K562 (cell line): Measurements from ENCODE around the gene CHN2. TPM values are rescaled to one million over a fixed set of nuclear protein-coding genes. Genes with fewer than 3 reads are reported as not detected.

ENCODE experiments used
- ATAC-seq: fragments of 200-7000 bp; cut with Tn5 transposase; 3 replicates; pipeline ENCODE4 v1.9.1; 2020; ENCODE audit warnings: moderate library complexity
- BruUV-seq: library from RNA; stranded (reverse); fragments of 400-500 nt; replicated peaks from 2 replicates; lab custom pipeline; 2021; lab: Mats Ljungman, UMichigan
- CTCF ChIA-PET: fragments of 300-600 bp; formaldehyde crosslinking; extraction: SDS; loops from one replicate; lab custom pipeline; 2021; ENCODE audit warnings: low intra/inter-chr PET ratio; lab: Yijun Ruan, JAX
- POLR2A ChIA-PET: fragments of 300-600, 350-650 bp; sonication (Branson Sonifier 250); formaldehyde crosslinking; extraction: SDS; loops from one replicate; lab custom pipeline; 2021; ENCODE audit warnings: antibody characterized with exemption, inconsistent platforms; lab: Yijun Ruan, JAX
- DNase-seq, 4 experiments: peaks; one replicate each; pipeline versions ENCODE4 v3.0.0 to v3.0.0-alpha.2; 2011 to 2018; ENCODE audit warnings: low spot score in 3 of 4, mixed read lengths in 3 of 4; ENCODE audit errors: extremely low read depth in 1 of 4
- FAIRE-seq: peaks from 2 replicates; lab custom pipeline; 2011; peaks lifted over from hg19 to GRCh38; lab: Jason Lieb, UNC
- H2AFZ ChIP-seq: 2 replicates; pipeline ENCODE4 v1.6.0; 2011; ENCODE audit warnings: low read depth, low read length, control low read depth, inconsistent platforms
- H3K27ac ChIP-seq: fragments of 200-600 bp; 3 replicates; pipeline ENCODE4 v1.8.0; 2011; ENCODE audit warnings: low read depth, mild to moderate bottlenecking, control low read depth, inconsistent platforms, low read length, moderate library complexity, mixed read lengths; ENCODE audit errors: extremely low read depth
- H3K27me3 ChIP-seq, 2 experiments: fragments of 300-600 bp in 1 of 2; 2 replicates in 1 of 2; 3 replicates in 1 of 2; pipeline versions ENCODE4 v1.6.0 to v1.8.0; 2011; ENCODE audit warnings: inconsistent platforms in 2 of 2, low read length in 2 of 2, mild to moderate bottlenecking in 1 of 2, mixed read lengths in 1 of 2, moderate library complexity in 1 of 2; ENCODE audit not compliant: control insufficient read depth in 2 of 2, insufficient read depth in 2 of 2
- H3K36me3 ChIP-seq: fragments of 300-600 bp; 3 replicates; pipeline ENCODE4 v1.8.0; 2011; ENCODE audit warnings: mild to moderate bottlenecking, low read length, inconsistent platforms; ENCODE audit not compliant: control insufficient read depth, insufficient read depth
- H3K4me1 ChIP-seq, 2 experiments: fragments of 200-600 bp in 1 of 2; replicated peaks in 1 of 2; 2 replicates in 1 of 2; 3 replicates in 1 of 2; pipeline versions ENCODE4 v1.5.1 to v1.8.0; 2011; ENCODE audit warnings: inconsistent platforms in 2 of 2, low read length in 2 of 2, mild to moderate bottlenecking in 1 of 2, mixed read lengths in 1 of 2, moderate library complexity in 1 of 2; ENCODE audit not compliant: control insufficient read depth in 2 of 2, insufficient read depth in 2 of 2
- H3K4me2 ChIP-seq: 2 replicates; pipeline ENCODE4 v1.6.1; 2011; ENCODE audit warnings: low read length, control low read depth, inconsistent platforms, mixed read lengths; ENCODE audit not compliant: insufficient read depth
- H3K4me3 ChIP-seq: fragments of 200-600 bp; sonication (generic), shearing (Covaris generic); 2 replicates; pipeline ENCODE4 v1.5.1; 2016; ENCODE audit warnings: control low read depth, inconsistent platforms
- H3K79me2 ChIP-seq: fragments of 200-600 bp; 3 replicates; pipeline ENCODE4 v1.8.0; 2011; ENCODE audit warnings: low read length, inconsistent platforms; ENCODE audit not compliant: control insufficient read depth, insufficient read depth
- H3K9ac ChIP-seq, 2 experiments: 2 replicates each; pipeline versions ENCODE4 v1.6.0 to v1.6.1; 2011; ENCODE audit warnings: low read depth in 2 of 2, low read length in 2 of 2, control low read depth in 1 of 2, inconsistent platforms in 1 of 2, mild to moderate bottlenecking in 1 of 2, mixed read lengths in 1 of 2; ENCODE audit not compliant: insufficient read depth in 1 of 2
- H3K9me1 ChIP-seq: one replicate; pipeline ENCODE4 v1.6.0; 2011; ENCODE audit warnings: inconsistent platforms, mild to moderate bottlenecking, low read length, moderate library complexity; ENCODE audit not compliant: control insufficient read depth, insufficient read depth
- H3K9me3 ChIP-seq: replicated peaks from 2 replicates; pipeline ENCODE4 v1.5.1; 2011; ENCODE audit warnings: low read depth, low read length, inconsistent platforms; ENCODE audit not compliant: control insufficient read depth, insufficient read depth
- H4K20me1 ChIP-seq: replicated peaks from 2 replicates; pipeline ENCODE4 v1.6.1; 2011; ENCODE audit warnings: low read length, inconsistent platforms, mixed read lengths; ENCODE audit not compliant: control insufficient read depth, insufficient read depth
- FOXA1 ChIP-seq: fragments of 450-650 bp; IDR thresholded peaks from 2 replicates; pipeline ENCODE4 v1.6.1; 2016; ENCODE audit warnings: mild to moderate bottlenecking, borderline replicate concordance
- HDAC1 ChIP-seq, 2 experiments: fragments of 450-650 bp; IDR thresholded peaks; 2 replicates each; pipeline ENCODE4 v1.6.1; 2016 to 2017; ENCODE audit warnings: inconsistent platforms in 1 of 2, mild to moderate bottlenecking in 1 of 2, moderate library complexity in 1 of 2
- HEY1 ChIP-seq: fragments of 250-450 bp; sonication (Bioruptor Pico); IDR thresholded peaks from 2 replicates; pipeline ENCODE4 v1.5.0; 2020; ENCODE audit warnings: mild to moderate bottlenecking, moderate library complexity, borderline replicate concordance
- JUND ChIP-seq, 2 experiments: IDR thresholded peaks; 2 replicates in 1 of 2; 3 replicates in 1 of 2; pipeline ENCODE4 v1.6.1; 2011; ENCODE audit warnings: borderline replicate concordance in 2 of 2, low read depth in 2 of 2, low read length in 2 of 2, improper control_type of control experiment in 1 of 2, missing biosample characterization in 1 of 2, missing genetic modification characterization in 1 of 2, missing genetic modification reagents in 1 of 2
- MYBL2 ChIP-seq, 2 experiments: fragments of 450-650 bp in 1 of 2; sonication (generic) in 1 of 2; formaldehyde crosslinking in 1 of 2; IDR thresholded peaks; 2 replicates each; pipeline versions ENCODE4 v1.6.1 to v1.8.1; 2017 to 2022; ENCODE audit warnings: borderline replicate concordance in 1 of 2, inconsistent platforms in 1 of 2, low read depth in 1 of 2, mild to moderate bottlenecking in 1 of 2, missing genetic modification reagents in 1 of 2, moderate library complexity in 1 of 2
- NEUROD1 ChIP-seq: fragments of 150-350 bp; IDR thresholded peaks from 2 replicates; pipeline ENCODE4 v1.6.1; 2014; ENCODE audit warnings: borderline replicate concordance, low read length, low read depth; ENCODE audit not compliant: partially characterized antibody
- NKRF ChIP-seq: fragments of 450-650 bp; IDR thresholded peaks from 2 replicates; pipeline ENCODE4 v1.6.1; 2016; ENCODE audit warnings: borderline replicate concordance
- PHB2 ChIP-seq: fragments of 450-650 bp; IDR thresholded peaks from 2 replicates; pipeline ENCODE4 v1.6.1; 2017; ENCODE audit warnings: low read depth
- RFX7 ChIP-seq: fragments of 250-450 bp; sonication (Bioruptor Pico); IDR thresholded peaks from 2 replicates; pipeline ENCODE4 v1.5.1; 2021; ENCODE audit warnings: mild to moderate bottlenecking
- STAT5B ChIP-seq: fragments of 250-450 bp; sonication (Bioruptor Pico); IDR thresholded peaks from 2 replicates; pipeline ENCODE4 v1.8.0; 2021; ENCODE audit warnings: mild to moderate bottlenecking, inconsistent platforms
- ZKSCAN3 ChIP-seq: fragments of 250-450 bp; sonication (Bioruptor Pico); IDR thresholded peaks from 2 replicates; pipeline ENCODE4 v1.4.0; 2020
- ZNF165 ChIP-seq: fragments of 250-450 bp; sonication (Bioruptor Pico); IDR thresholded peaks from 2 replicates; pipeline ENCODE4 v1.4.0; 2020; ENCODE audit warnings: borderline replicate concordance
- ZNF668 ChIP-seq: fragments of 250-450 bp; sonication (Bioruptor Pico); IDR thresholded peaks from 2 replicates; pipeline ENCODE4 v1.8.0; 2022; ENCODE audit warnings: mild to moderate bottlenecking, inconsistent platforms
- WGBS: fragments of 100-300 bp; shearing (Covaris generic); methylation state at CpG from one replicate; pipeline ENCODE4 v1.1.6; 2016; ENCODE audit warnings: low coverage, mixed read lengths; ENCODE audit not compliant: insufficient coverage; ENCODE audit errors: missing lambda C conversion rate; 5-methylcytosine and 5-hydroxymethylcytosine counted together
- in situ Hi-C: fragments of 300-500 bp; cut with MboI; formaldehyde crosslinking; loops from 4 replicates; pipeline ENCODE4 v1.15.0; 2018; ENCODE audit warnings: inconsistent platforms, mixed read lengths
- intact Hi-C: fragments of 100-400 bp; cut with micrococcal nuclease; formaldehyde crosslinking; loops from 2 replicates; pipeline ENCODE4 v1.14.2; 2022
- polyA plus RNA-seq, 8 experiments: library from polyadenylated mRNA; depleted of rRNA in 4 of 8; stranded (reverse) in 5 of 8; unstranded in 3 of 8; fragments of >200 nt; fragmentation: Nextera tagmentation in 2 of 8; fragmentation: Illumina TruSeq in 1 of 8; extraction: Ambion mirVana in 2 of 8; extraction: Trizol in 1 of 8; gene quantifications; 2 replicates each; pipeline versions ENCODE4 v1.2.1 to v1.2.3, GENCODE V29; 2011 to 2014; ENCODE audit warnings: inconsistent platforms in 1 of 8, missing spikeins in 1 of 8
- total RNA-seq, 7 experiments: library from RNA; depleted of rRNA in 6 of 7; stranded (reverse); fragments of >200 nt in 6 of 7; fragmentation: Illumina TruSeq in 2 of 7; extraction: Trizol in 2 of 7; gene quantifications; 2 replicates each; pipeline versions ENCODE4 v1.2.1 to v1.2.3, GENCODE V29; 2011 to 2021; ENCODE audit warnings: low replicate concordance in 1 of 7

The CHN2 gene
- total and polyA plus RNA-seq, 9 of the 15 experiments (the other 6 are each of a cell fraction or from before 2014, with no cell fraction given), result 0.12 to 2.1 (median 0.31) TPM; not detected in 1

- Histone ChIP-seq H3K9ac (no peak overlapping the region), H3K9me3 (no peaks in the 10 kb centered on the region), H3K9me1 (no peaks in the 10 kb centered on the region), H3K4me1 (no peaks in the 10 kb centered on the region), H3K4me2 (no peak overlapping the region), H3K4me3 (no peak overlapping the region)
- in situ Hi-C loops, result no loop called here
- CTCF ChIA-PET, result no interaction called here
- no peak for TF ChIP-seq JUND (IDR thresholded peaks at IDR 0.05; ENCODE audit: borderline replicate concordance, low read depth, low read length)
- TF ChIP-seq JUND (tag; IDR thresholded peaks at IDR 0.05; ENCODE audit: borderline replicate concordance, low read depth, low read length), result no peak
- no peak for TF ChIP-seq MYBL2 (IDR thresholded peaks at IDR 0.05; ENCODE audit: low read depth)
- no peak for TF ChIP-seq MYBL2 (CRISPR knock-in tag; IDR thresholded peaks at IDR 0.05; ENCODE audit: borderline replicate concordance)
- no peak for TF ChIP-seq NKRF
- TF ChIP-seq NEUROD1, result no peak
- no peak for TF ChIP-seq ZNF668 (CRISPR knock-in tag)
- no peak for TF ChIP-seq HDAC1 (IDR thresholded peaks at IDR 0.05)
- no peak for TF ChIP-seq FOXA1
- TF ChIP-seq PHB2, result no peak
- no peak for TF ChIP-seq RFX7 (CRISPR knock-in tag)
- TF ChIP-seq ZKSCAN3 (CRISPR knock-in tag), result no peak
- no peak for TF ChIP-seq ZNF165 (CRISPR knock-in tag)
- TF ChIP-seq STAT5B (CRISPR knock-in tag), result no peak
- TF ChIP-seq HEY1 (CRISPR knock-in tag), result no peak
- TF ChIP-seq, all 486 proteins: peak for 0
- no TSS peak for BruUV-seq
- Histone ChIP-seq H4K20me1 (no peaks in the 10 kb centered on the region; the same call in 1 of the 2 replicates), H3K79me2 (no peaks in the 10 kb centered on the region), H3K27me3 (no peaks in the 10 kb centered on the region), H3K36me3 (no peaks in the 10 kb centered on the region), H2AFZ (no peak overlapping the region), H3K27ac (no peak overlapping the region)
- POLR2A ChIA-PET, result no interaction called here
- FAIRE-seq (no peak), ATAC-seq (no peak), DNase-seq (no peak)
- intact Hi-C loops, result no loop called here
- WGBS, result no CpG with 5 or more reads among the region's 1 CpG
Observed at GRCh38 chr7:29179115-29179514, 15.5 kb upstream of the CHN2 start.
